GM11168 (cell line): ENCODE data around the gene SHISA6.

Experiments
- in situ Hi-C: fragments of 300-500 bp; cut with MboI; formaldehyde crosslinking; loops from one replicate; pipeline ENCODE4 v1.12.0; 2022; ENCODE audit warnings: low sequenced_read_pairs; ENCODE audit not compliant: unreplicated experiment

SHISA6 gene

GRCh38 chr17:11240841-11241610 lies at the start of gene SHISA6:
Gene SHISA6, plus strand, starts transcription at chr17:11241213.
- in situ Hi-C loops, result no loop called here

DNA sequence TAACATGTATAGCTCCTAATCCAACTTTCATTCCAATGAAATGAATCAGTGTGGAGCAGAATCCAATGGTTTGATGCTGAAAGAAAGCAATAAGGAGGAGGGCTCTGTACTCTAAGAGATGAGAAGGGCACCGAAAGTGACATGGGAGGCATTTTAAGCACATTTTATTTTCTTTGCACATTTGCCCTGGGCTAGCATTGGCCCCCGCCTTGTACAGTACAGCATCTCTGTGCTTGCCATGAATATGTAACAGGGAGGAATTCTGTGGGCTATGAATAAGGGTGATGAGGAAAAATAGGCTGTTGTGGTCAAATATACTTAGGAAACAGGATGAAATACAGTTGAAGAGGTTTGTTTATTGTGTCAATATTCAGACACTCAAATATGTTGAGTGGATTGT lies 45.2 kb upstream of the SHISA6 start:
- in situ Hi-C loops, result no loop called here

DNA sequence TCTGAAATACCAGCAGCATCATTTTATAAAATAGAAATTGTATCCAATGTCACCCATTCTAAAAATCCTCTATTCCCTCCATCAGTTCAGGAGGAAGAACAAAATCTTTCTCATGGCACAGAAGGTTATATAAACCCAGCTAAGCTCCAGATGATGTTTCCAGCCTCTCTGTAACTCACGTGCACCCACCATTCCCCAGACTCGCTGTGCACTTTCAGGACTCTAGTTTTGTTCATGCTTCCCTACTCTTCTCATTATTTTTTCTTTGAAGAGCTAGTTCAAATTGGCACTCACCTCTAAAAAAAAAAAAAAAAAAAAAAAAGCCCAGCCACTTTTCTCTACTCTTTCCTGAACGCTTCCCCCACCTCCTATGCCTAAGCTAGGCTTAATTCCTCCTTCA lies 36.0 kb upstream of the SHISA6 start:
- in situ Hi-C loops, result no loop called here

- in situ Hi-C loops, result no loop called here
These were observed 35.4 kb upstream of the SHISA6 start for GRCh38 chr17:11205659-11206058.

DNA sequence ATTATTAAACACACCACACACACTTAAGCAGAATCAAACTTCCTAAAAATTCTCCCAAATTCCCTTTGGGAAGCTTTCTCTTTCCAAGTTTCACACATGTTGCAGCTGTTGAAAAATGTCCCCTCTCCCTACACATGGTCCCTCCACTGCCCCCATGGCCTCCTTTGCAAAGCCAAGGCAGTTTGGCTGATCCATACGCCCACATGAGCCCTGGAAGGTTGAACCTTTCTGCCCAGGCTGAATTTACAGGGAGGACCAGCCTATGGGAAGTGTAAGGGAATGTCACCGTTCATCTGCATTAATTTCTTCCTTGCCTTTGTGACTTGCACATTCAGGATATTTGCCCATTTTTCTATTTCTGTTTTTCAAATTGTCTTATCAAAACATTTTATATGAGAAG lies 31.1 kb upstream of the SHISA6 start:
- in situ Hi-C loops, result no loop called here

- in situ Hi-C loops, result no loop called here
These were observed 28.2 kb upstream of the SHISA6 start for GRCh38 chr17:11212792-11213191.

- in situ Hi-C loops, result no loop called here
These were observed 24.0 kb upstream of the SHISA6 start for GRCh38 chr17:11216976-11217375.

- in situ Hi-C loops, result no loop called here
These were observed 19.8 kb upstream of the SHISA6 start for GRCh38 chr17:11221196-11221595.

DNA sequence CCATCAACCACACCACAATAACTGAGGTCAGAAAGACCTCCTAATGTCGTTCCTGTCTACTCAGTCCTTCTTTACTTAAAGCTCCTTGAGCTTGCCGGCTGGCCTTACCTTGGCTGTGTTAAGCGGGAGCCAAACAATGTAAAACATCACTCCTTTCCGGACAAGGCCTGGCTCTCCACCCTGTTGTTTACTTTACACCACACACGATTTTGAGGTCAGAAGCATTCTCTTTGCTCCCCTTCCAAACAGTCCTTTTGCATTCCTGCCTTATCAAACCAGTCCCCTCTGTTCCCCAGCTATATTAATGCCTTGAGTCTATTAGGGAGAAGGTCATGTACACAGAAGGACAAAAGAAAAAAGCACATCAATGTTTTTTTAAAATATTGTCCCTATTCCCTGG lies 19.3 kb upstream of the SHISA6 start:
- in situ Hi-C loops, result no loop called here

DNA sequence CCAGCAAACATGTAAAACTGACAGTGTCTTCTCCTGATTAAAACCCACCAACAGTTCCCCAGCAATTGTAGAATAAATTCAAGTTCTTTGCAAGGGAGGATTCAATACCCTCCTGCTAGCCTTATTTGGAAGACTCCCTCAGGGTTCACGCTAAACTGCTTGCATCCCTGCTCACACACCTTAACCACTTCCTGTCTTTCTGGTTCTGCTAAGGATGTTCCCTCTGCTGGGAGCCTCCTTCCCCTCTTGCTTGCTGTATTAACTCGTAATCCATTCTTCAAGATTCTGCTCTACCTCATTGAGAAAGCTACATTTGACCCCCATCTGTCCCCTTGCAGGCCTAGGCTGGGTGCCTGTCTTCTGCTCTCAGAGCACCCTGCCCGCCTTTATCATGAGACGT lies 2.3 kb upstream of the SHISA6 start:
- in situ Hi-C loops, result loop anchor here (10.0 kb wide), 1 partner anchor 916 kb away; no protein-coding TSS in a partner anchor

DNA sequence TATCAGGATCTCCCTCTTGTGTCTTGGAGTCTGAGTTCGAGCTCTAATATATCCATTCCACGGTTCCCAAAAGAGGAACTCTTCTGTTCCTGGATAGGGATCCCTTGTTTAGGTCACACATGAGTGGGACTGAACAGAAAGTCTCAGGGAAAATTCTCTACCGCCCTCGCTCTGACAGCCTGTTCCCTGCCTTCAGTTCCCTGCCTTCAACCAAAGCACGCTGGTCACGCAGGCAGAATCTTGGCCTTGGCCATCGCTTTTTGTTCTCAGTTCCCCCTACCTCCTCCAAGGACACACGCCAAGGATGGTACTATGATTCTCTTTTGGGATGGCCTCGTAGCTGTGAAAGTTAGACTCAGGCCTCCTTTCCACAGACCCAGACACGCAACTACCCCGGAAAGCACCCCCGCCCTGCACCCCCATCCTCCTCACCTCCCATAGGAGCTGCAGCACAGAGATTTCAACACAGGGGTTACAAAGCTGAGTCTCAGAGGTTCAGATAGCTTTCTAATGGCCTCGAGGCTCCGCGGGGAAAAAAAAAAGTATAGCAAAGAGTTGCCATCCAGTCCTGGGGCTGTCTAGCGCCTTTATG lies 1.5 kb upstream of the SHISA6 start:
- in situ Hi-C loops, result loop anchor here (10.0 kb wide), 1 partner anchor 915 kb away; no protein-coding TSS in a partner anchor

- in situ Hi-C loops, result no loop called here
These were observed 772 bp upstream of the SHISA6 start for GRCh38 chr17:11240041-11240840.

- in situ Hi-C loops, result no loop called here
These were observed 706 bp downstream of the SHISA6 start for GRCh38 chr17:11241611-11242226.

DNA sequence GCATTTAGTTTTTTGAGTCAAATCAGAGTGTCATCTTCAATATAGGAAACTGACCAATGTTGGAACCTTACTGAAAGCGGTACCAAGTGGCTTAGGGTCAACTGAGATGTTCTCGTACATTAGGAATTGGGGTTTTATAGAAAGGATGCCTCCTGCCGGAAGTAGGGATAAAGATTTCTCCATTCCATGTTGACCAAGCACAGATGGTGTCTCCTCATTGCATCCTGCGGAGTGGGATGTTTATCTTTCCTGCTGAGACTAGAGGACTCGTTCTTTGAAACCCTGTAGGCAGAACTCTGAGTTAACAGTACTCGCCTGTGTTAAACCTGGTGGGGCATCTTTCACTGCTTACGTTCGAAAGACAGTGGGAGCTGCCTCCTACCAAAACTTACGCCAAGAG lies 1.4 kb downstream of the SHISA6 start:
- in situ Hi-C loops, result no loop called here

- in situ Hi-C loops, result no loop called here
These were observed 3.8 kb downstream of the SHISA6 start for GRCh38 chr17:11244776-11245175.

DNA sequence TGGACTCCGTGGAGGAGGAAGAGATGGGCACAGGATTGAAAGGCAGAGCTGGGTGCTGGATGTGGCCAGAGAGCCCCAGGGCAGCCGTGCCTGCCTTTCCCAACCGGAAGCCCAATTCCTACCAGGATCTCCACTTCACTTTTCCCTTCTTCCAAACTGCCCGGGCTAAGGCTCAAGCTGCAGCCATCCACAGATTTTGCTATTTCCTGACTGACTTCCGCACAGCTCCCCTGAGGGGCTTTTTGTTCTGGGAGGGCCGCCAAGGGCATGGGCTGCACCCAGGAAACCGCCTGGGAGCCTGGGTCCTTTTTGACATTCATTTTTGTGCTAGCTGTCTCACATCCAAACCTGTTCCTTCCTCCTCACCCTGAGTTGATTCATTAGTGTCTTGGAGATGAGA lies 4.2 kb downstream of the SHISA6 start:
- in situ Hi-C loops, result no loop called here

- in situ Hi-C loops, result no loop called here
These were observed 4.8 kb downstream of the SHISA6 start for GRCh38 chr17:11245791-11246190.

DNA sequence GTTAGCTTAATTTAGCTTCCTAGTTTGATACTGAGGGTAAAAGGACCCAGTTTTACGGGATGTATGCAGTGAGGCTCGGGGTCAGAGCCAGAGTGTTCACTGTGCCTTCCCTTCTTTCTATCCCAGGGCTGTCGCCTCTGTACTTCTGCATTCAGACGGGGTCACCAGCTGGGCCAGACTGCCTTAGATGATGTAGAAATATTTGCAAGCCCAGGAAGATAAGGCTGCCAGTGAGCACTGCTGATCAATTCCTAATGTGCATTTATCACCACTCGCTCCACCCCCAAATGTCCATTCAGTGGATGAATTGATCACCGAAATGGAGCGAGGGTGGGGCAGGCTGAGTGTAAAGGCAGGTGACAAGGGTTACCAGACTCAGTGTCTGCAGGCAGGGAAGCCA lies 9.1 kb downstream of the SHISA6 start:
- in situ Hi-C loops, result no loop called here

- in situ Hi-C loops, result no loop called here
These were observed 10.6 kb downstream of the SHISA6 start for GRCh38 chr17:11251561-11252107.

GRCh38 chr17:11252146-11252545 lies 11.1 kb downstream of the SHISA6 start:
- in situ Hi-C loops, result no loop called here
